HG03575 (cell line): ENCODE results near the gene CRACR2A.

Source experiments
- ATAC-seq: cut with Tn5 transposase; IDR thresholded peaks from one replicate; pipeline ENCODE4 v1.9.1; 2021; ENCODE audit not compliant: unreplicated experiment, insufficient number of reproducible peaks, low FRiP score; ENCODE audit errors: extremely low read depth

CRACR2A gene

DNA sequence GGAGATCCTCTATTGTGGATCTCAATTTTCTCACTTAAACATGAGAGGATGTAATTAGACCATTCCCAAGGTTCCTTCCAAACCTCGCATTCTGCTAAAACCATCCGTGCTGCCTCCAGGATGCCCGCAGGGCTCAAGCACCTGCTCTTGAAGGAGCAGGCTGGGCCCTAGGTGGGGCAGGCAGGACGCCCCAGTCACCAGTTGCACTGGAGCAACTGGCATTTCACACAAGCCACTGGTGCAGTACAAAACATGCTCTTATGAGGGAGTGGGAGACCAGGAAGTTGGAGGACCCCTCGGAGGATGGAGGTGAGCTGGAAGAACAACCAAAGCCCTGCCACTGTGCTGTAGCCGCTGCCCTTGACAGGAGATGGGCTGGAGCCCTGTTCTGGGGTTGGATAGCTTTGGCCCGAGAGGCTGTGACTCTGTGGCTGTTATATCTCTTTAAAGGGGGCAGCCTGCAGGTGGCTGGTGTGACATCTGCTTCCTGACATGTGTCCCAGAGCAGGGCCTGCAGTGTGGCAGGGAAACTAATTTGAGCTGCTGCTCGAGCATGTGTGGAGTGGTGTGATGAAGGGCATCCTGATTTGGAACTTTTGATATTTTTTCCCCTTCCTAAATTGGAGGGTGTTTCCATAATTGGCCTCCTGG lies 122.2 kb downstream of the CRACR2A start:
- ATAC-seq, result no peak

DNA sequence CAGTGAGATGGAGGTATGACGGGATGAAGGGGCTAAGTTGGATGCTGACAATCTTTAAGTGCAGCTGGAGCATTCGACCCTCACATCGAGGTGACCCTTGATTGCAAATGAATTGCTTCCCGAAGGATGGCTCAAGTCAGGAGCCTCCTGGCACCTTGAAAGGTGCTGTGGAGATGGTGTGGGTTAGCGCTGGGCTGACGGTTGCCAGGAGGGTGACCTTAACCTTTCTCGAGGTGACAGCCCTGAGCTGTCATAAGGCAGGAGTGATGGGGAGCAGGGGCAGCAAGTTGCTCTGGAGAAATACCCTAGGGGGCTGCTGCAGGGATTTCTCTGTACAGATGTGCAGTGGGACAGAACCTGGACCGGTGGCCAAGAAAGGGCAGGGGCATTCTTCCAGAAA lies 122.8 kb downstream of the CRACR2A start:
- ATAC-seq, result no peak

DNA sequence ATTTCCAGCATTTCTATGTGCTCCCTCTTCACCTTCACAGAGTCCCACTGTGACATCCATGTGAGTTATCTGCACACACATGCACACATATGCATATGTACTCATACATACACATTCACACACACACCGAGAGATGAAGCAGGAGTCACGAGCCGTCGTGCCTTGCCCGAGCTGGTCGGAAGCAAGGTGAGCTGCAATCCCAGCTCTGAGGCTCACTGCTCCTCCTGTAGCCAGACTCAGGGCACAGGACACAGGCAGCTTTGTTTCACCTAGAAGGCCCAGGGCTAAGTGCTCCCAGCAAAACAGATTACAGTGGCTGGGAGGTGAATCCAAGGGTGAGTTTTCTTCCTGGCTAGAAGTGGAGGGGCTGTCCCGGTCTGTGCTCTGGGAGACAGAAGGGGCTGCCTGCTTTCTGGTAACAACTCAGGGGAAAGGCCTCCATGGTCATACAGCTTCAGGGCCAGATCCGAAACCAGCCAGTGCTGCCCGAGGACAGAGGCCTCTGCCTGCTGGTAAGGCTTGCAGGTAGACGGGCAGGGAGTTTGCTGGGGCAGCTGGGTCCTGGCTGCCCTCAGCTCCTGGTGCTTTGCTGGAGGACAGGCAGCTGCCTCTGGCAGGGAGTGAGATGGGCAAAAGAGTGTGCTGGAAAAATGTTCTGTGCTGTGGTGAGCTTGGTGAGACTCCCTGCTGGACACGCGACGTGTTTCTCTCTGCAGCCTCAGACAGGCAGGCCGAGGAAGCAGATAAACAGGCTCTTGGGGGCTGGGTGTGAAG lies 123.7 kb downstream of the CRACR2A start:
- no peak for ATAC-seq

DNA sequence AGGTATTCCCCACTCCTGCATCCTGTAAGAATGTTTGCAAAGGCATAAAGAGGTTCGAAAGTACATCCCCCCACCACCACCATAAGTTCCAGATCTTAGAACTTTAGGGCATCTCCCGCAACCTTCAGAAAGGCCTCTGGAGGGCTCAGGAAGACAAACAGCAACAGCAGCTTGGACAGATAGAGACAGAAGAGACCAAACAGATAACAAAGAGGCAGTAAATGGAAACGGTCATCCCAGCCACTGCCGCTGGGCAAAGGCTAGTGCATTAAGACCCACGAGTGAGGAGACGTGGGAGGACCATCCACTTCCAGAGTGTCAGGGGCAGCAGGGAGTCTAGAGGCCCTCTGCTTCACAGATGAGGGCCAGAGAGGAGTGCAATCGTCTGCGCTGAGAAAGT lies 124.3 kb downstream of the CRACR2A start:
- no peak for ATAC-seq

DNA sequence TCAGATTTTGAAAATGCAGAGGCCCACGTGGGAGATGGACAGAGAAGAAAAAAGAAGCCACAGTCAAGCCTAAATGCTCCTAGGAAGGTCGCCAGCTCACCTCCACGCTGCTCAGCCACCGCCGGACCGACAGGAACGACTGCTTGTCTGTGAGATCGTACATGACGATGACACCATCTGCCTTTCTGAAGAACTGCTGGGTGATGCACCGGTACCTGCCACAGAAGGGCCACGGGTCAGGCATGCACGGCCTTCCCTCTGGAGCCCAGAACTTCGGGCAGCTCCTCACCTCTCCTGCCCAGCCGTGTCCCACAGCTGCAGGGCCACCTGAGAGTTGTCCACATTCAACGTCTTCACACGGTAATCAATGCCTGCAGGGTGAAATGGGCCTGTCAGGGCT lies 125.6 kb downstream of the CRACR2A start:
- no peak for ATAC-seq

DNA sequence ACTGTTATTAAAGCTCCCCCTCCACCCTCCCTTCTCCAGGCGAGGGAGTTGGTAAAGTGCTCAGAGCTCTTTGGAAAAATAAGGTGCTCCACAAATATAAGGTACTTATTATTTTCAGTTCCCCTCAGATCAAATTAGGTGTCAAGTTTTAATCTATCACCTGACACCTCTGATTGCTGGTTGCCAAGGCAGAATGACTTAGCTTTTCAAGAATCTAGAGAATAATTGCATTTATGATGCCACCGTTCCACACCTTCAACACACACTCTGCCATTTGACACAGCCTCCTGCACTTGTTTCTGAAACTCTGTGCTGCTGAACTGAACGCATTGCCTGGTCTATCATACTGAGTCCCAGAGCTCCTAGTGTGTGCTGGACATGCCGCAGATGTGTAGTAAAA lies 128.6 kb downstream of the CRACR2A start:
- no peak for ATAC-seq

DNA sequence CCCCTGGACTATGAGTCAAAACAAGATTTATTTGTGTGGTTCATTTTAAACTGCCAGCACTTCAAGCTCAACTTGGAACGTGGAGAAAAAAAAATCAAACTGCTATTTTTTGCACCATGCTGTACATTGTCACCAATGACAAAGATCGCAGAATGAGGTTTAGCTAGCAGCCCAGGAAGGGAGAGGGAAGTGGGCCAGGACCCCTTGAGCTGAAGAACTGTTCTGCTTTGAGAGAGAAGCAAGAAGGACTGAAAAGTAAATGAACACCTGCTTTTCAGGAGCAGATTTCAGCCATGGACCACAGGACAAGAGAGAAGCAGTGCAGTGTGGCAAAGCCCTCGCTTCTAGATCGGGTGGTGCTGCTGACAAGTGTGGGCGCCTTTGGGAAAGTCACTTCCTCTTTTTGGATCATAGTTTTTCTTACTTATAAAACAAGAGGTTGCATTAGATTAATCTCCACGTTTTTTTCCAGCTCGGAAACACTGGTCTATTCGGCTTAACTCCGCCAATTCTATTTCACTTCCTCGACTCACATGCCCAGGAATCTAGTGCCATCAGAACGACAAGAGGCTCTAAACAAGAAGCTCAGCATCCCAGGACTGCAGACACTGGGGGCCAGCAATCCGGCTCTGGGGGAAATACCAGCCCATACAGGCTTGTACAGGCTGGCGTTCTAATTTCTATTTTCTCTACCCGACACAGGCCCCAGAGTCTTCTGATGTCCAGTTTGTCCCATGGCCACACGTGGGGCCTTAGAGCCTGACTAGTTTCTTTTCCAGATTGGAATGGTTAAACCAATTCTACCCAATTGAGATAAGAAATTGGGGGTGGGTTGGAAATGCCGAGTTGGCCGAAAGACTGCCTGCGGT lies 129.9 kb downstream of the CRACR2A start:
- ATAC-seq, result no peak

DNA sequence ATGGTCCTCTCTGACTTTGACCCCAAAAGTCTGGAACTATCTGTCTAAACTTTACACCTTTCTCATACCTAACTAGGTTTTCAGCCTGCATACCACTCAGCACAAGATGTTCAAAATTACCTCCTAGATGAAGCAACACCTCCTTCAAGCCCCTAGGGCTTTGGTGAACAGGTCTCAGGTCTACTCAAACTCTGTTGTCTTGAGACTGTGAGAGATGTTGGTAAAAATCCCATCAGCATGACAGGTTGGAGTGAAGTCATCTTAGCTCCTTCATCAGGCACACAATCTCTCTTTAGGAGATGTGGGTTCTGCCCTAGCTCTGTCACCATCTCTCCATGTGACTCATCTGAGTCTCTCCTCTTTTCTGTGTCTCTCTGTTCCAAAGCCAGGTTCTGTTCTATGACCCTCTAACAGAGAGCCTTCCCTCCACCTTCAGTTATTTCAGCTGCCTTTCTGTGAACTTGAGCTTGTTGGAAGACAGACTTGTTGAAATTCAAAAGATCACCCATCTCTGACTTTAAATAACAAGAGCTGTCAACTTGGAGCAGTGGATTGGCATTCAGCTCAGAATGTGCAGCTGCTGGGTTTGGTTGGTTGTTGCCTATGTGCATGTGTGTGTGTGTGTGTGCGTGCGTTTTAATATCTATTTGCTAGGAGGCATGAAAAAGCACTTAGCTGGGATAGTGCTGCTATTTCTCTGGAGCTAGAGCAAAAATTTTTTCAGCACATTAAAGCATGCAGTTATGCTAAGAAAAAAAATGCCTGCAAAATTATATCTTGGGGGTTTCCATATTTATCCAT lies 130.7 kb downstream of the CRACR2A start:
- no peak for ATAC-seq

DNA sequence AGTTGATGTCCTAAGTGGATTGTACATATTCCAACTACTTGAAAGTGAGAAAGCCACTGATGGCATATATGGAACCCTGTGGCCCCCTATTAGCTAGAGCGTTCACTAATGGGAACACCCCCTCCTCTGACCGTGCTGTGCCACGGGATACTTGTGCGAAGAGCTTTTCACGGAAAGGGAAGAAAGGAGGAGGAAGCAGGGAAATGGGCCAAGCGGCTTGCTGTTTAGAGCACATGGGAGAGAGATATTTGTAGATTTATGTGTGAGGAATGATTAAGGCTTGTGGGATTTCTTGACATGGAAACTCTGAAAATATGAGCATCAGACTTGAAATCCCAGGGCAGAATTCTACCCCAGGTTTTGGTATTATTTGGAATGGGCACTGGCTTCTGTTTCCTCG lies 132.1 kb downstream of the CRACR2A start:
- no peak for ATAC-seq

DNA sequence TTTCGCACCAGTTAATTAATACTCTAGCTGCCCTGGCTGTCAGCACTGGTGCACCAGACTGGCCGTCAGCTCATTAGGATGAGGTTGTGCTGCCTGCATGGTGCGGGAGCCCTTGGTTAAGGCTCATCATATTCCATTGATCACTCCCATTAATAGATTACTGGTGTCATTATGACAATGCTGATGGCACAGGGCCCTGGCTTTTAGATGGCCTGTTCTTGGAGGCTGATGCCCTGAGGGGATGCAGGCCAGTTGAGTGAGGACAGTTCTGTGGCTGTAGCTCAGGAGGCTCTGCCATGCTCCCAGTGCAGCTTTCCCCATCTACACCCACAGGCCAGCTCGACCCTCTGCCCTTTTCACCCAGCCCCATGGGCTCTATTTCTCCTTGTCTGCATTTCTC lies 135.3 kb downstream of the CRACR2A start:
- ATAC-seq, result no peak

DNA sequence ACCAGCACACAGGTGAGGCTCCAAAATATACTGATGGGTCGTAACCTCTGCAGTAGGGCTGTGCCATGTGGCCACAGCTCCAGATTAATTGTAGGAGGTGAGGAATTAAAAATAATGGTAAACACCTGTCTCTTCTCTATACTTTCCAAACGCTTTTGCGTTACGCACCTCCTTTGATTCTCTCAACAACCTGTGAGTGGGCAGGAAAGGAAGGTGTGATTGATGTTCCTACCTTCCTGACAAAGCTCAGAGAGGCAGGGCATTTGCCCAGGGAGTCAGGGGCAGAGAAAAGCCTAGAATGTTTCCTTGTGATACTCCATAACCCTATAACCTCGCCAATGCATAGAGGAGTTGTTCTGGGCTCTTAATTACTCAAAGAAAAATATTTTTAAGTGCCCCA lies 137.0 kb downstream of the CRACR2A start:
- ATAC-seq, result no peak

DNA sequence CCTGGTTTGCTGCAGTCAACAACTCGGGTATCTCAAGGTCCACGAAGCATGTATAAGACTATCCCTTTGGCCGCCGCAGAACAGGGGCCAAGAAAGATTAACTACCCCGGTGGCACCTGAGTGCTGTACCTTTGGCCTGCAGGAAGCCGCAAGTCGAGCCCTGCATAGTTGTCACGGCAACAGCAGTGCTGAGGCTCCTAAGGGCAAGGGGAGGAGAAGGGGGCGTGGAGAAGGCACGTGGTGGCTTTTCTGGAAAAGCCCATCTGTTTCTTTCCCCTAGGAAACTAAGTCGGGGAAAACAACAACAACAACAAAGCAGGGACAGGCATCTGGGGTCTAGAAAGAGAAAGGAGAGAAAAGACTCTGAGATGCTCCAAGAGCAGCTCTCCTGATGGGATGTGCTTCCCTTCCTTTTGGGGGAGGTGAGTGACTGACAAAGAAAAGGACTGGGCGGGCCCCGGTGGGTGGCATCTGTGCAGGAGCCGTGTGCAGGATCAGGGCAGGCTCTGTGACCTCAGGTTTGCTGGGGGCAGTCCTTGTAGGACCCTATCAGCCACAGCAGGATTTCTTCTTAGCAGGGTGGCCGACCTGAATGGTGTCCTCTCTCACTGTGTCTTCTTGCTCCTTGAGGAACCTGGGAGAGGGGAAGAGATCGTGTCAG lies 138.0 kb downstream of the CRACR2A start:
- ATAC-seq, result no peak

DNA sequence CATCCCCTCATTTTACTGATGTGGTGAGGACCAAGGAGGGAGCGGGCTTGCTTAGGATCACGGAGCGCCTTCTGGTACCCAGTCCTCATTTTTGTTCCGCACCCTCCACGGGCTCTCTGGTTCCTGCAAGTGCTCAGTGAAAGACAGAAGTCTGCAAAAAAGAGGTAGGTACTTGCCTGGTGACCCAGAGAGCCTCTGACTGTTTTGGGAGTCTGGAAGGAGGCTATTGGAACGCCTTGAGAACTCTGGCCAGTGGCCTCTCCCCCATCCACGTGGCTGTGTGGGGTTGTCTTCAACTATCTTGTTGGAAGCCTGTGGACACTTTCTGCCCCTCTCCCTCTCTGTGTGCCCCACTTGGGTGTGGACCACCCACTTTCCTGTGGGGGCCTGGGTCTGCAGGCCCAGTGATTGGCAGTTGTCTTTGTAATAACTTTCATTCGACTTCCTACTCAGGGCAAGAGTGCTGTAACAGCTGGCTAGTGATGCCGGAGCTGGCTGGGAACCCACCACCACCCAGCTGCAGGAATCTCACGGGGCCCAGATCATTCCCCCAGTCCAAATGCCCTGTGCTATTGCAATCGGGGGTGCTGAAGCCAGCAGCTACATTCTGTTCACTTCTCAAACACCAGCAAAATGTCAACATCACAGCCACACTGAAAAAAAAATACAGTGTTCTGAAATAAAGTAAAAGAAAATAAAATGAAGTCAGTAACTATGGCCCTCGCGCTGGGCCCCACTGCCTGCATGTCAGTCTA lies 139.1 kb downstream of the CRACR2A start:
- no peak for ATAC-seq

DNA sequence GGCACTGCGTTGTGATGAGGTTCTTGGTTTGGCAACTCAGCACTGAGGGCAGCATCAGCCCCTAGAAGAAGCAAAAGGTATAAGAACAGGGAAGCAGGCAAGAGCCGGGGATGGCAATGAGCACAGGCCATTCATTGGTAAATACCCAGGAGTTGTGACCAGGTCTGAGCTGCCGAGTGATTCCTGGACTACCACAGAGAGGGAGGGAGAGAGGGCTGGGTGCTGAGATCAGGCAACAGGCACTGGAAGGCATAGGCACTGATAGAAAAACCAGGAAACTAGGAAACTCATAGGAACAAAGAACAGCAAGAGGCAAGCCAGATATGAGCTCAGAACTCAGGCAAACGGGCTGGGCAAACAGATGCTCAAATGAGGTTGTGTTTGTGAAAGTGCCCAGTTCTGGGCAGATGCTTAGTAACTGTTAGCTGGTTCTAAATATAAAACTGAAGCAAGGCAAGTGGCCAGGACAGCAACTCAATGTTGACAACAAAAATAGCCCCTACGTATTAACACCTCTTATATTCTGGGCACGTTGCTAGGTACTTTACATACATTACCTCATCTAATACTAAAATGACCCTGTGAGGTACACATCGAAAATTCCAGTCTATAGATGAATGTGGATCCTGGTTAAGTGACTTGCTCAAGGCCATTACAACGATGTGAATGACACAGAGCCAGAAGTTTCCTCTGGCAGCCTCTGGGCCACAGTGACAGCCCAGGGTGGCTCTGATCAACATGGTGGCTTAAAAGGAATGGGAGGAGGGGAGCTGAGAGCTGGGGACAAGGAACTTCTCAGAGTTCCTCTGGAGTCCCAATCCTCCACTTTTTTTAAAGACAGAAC lies 140.8 kb downstream of the CRACR2A start:
- no peak for ATAC-seq

DNA sequence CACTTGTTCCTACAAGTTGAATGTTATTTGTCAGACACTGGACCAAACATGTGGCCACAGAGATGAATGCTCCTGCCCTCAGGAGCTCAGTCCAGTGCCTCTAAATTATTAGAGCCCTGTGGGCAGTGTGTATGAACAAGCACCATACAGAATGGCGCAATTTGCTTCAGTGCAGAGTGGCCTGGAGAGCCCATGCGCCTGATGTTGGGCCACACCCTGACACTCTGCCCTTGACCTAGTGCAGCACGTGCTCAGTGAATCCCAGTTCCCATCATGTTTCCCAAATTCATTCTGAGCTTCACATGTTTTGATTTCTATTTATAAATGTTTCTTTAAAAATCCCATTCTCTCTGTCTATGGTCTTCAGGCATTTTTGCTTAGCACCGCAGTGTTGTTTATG lies 145.1 kb downstream of the CRACR2A start:
- ATAC-seq, result no peak

DNA sequence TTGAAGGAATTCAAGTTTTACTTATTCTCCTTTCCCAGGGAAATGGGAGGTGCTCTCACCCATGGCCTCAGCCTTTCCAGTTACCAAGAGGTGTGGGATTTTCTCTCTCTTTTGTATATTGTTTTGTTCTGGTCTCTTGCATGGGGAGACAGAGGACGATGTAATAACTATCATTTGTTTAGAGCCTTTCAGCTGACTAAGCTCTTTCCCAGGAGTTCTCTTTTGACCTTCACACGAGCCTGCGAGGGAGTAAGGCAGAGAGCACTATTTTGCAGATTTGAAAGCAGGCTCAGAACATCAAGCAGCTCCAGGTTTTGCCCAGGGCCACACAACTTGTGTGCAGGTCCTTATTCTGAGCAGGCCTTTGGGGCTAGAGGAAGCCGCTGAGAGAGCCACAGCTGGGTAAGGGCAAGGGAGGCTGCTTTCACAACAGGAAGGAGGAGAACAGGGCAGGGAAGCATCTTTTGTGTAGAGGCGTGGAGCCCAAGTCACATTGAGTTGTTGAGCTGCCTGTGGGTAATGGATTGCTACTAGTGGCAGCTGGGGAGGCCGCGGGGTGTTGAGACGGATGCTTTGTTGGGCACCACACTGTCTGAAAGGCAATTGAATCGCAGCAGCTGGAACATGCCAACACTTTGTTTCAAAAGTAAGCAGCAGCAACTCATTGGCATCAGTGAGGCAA lies 145.7 kb downstream of the CRACR2A start:
- no peak for ATAC-seq

DNA sequence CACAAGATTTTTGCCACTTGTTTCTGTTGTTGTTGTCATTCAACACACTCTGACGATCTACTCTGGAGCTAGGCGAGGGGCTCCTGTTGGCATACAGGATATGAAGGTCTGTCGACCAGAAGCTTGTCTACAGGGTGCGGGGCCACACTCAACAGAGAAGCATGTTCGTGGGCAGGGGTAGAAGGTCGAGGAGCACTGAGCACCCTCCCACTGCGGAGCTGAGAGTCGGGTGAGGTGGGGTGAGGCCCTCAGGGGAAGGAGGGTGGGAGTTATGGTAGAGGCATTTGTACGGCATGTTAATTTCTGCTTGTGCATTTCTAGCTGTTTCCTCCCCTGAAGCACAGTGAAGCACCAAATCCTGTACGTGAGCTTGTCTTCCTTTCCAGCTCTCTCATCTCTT lies 146.8 kb downstream of the CRACR2A start:
- ATAC-seq, result no peak
